ENCODE data around the gene LAMP2. TPM values are rescaled to one million over a fixed set of nuclear protein-coding genes. Genes with fewer than 3 reads are reported as not detected.

The LAMP2 gene
- total and polyA plus RNA-seq, 2 experiments from 2014 or later, result 24.4 to 40.9 TPM

GRCh38 chrX:120439921-120440320 is 29.2 kb downstream of the LAMP2 start:
- H3K79me2 ChIP-seq (replicated peaks; ENCODE audit: insufficient read depth), result no peaks in the 10 kb centered on the region
- no peaks in the 10 kb centered on the region; the same call in 1 of the 2 replicates for H4K20me1 ChIP-seq (replicated peaks; ENCODE audit: insufficient read depth)
- DNase-seq (ENCODE audit: low spot score) (no peak), ATAC-seq (no peak)
- H3K4me3 ChIP-seq, result no peak overlapping the region
- Mint-ChIP-seq H3K9me3 (no peaks in the 10 kb centered on the region), H3K27me3 (ENCODE audit: insufficient read depth, low read depth, poor library complexity) (no peaks in the 10 kb centered on the region), H3K27ac (no peak overlapping the region), H3K4me3 (no peak overlapping the region), H3K36me3 (ENCODE audit: low read depth) (peaks cover 5% of the 10 kb centered on the region; the same call in 2 of the 3 replicates), H3K4me1 (no peaks in the 10 kb centered on the region)
- no peaks in the 10 kb centered on the region for H3K4me1 ChIP-seq (ENCODE audit: insufficient read depth)
- TF ChIP-seq ZNF462 (CRISPR knock-in tag; IDR thresholded peaks at IDR 0.05), result no peak
- TF ChIP-seq EZH2phosphoT487 (IDR thresholded peaks at IDR 0.05; ENCODE audit: unreplicated experiment), result no peak
- TF ChIP-seq NANOG (IDR thresholded peaks at IDR 0.05; ENCODE audit: borderline replicate concordance), result no peak
- TF ChIP-seq STAT1 (IDR thresholded peaks at IDR 0.05; ENCODE audit: unreplicated experiment), result no peak
- no peak for TF ChIP-seq POLR2AphosphoS5 (IDR thresholded peaks at IDR 0.05; ENCODE audit: low read depth)
- no peak for TF ChIP-seq EZH2 (IDR thresholded peaks at IDR 0.05; ENCODE audit: low read depth, unreplicated experiment)
- TF ChIP-seq CTCF (conservative IDR thresholded peaks at IDR 0.05; ENCODE audit: low read depth in 2 of 2), result no peak
- TF ChIP-seq ZNF331 (CRISPR knock-in tag; IDR thresholded peaks at IDR 0.05; ENCODE audit: low read depth), result no peak
- no peak for TF ChIP-seq REST (IDR thresholded peaks at IDR 0.05; ENCODE audit: unreplicated experiment)
- TF ChIP-seq ETS1 (IDR thresholded peaks at IDR 0.05), result no peak
- TF ChIP-seq JUNB (IDR thresholded peaks at IDR 0.05; ENCODE audit: unreplicated experiment), result no peak
- TF ChIP-seq CREB1 (CRISPR knock-in tag; IDR thresholded peaks at IDR 0.05; ENCODE audit: low read depth), result no peak
- no peak for TF ChIP-seq ZNF114 (CRISPR knock-in tag; IDR thresholded peaks at IDR 0.05)
- H3K9me2 ChIP-seq (ENCODE audit: insufficient read depth), result no peaks in the 10 kb centered on the region
- H2AFZ ChIP-seq, result no peak overlapping the region
- H3K27me3 ChIP-seq (ENCODE audit: insufficient read depth), result no peaks in the 10 kb centered on the region
- H3K4me2 ChIP-seq, result no peak overlapping the region
- H3F3A ChIP-seq (replicated peaks; ENCODE audit: low read depth), result no peaks in the 10 kb centered on the region
- no peak overlapping the region for H3K27ac ChIP-seq (ENCODE audit: low read depth)
- H3K36me3 ChIP-seq (ENCODE audit: insufficient read depth), result no peaks in the 10 kb centered on the region
